ENCODE results near the gene LCOR. TPM values are rescaled to one million over a fixed set of nuclear protein-coding genes. Genes with fewer than 3 reads are reported as not detected.
A peak's percentile ranks its signal among the peaks of the same experiment; 100 is the strongest.

Gene LCOR
- total and polyA plus RNA-seq, 2 donors (not counting 1 experiment from before 2014, with no cell fraction given): 15.0 to 15.7 TPM

GRCh38 chr10:96992721-96993120 is 160.6 kb downstream of the LCOR start:
- H3K9me3 ChIP-seq (ENCODE audit: control insufficient read depth, insufficient read depth, low read depth, low read length): no peaks in the 10 kb centered on the region
- H3K27me3 ChIP-seq (ENCODE audit: control insufficient read depth, insufficient read depth, low read length): no peaks in the 10 kb centered on the region
- TF ChIP-seq CTCF (conservative IDR thresholded peaks at IDR 0.05 in 1 of 2, IDR thresholded peaks at IDR 0.05 in 1 of 2; ENCODE audit: low read depth in 1 of 2, low read length in 2 of 2) (no peak), EZH2 (IDR thresholded peaks at IDR 0.05; ENCODE audit: low read length, missing control alignments) (no peak)
- no peak overlapping the region for H2AFZ ChIP-seq (ENCODE audit: low read length)
- peaks cover 17% of the 10 kb centered on the region for H3K4me1 ChIP-seq (ENCODE audit: control insufficient read depth, extremely low read depth, insufficient read depth, low read length)
- H3K79me2 ChIP-seq (ENCODE audit: control insufficient read depth, insufficient read depth, low read length): no peaks in the 10 kb centered on the region
- no peaks in the 10 kb centered on the region for H4K20me1 ChIP-seq (ENCODE audit: control insufficient read depth, extremely low read depth, insufficient read depth, low read length)
- no peak overlapping the region for H3K27ac ChIP-seq (ENCODE audit: insufficient read depth, low read length)
- no peak overlapping the region for H3K4me3 ChIP-seq (replicated peaks in 1 of 4; ENCODE audit: control extremely low read depth in 1 of 4, insufficient read depth in 1 of 4, low read depth in 3 of 4, low read length in 4 of 4)
- no peaks in the 10 kb centered on the region for H3K36me3 ChIP-seq (ENCODE audit: control insufficient read depth, insufficient read depth, low read length)
- no peak overlapping the region for H3K4me2 ChIP-seq (ENCODE audit: extremely low read depth, insufficient read depth, low read length)
- H3K9ac ChIP-seq (ENCODE audit: insufficient read depth, low read length): no peak overlapping the region
- DNase-seq (ENCODE audit: low read depth in 2 of 2): no peak

- Histone ChIP-seq H3K79me2 (ENCODE audit: control insufficient read depth, insufficient read depth, low read length) (no peaks in the 10 kb centered on the region), H3K9ac (ENCODE audit: insufficient read depth, low read length) (no peak overlapping the region), H3K27me3 (ENCODE audit: control insufficient read depth, insufficient read depth, low read length) (no peaks in the 10 kb centered on the region), H3K4me3 (replicated peaks in 1 of 4; ENCODE audit: control extremely low read depth in 1 of 4, insufficient read depth in 1 of 4, low read depth in 3 of 4, low read length in 4 of 4) (no peak overlapping the region), H3K27ac (ENCODE audit: insufficient read depth, low read length) (no peak overlapping the region), H4K20me1 (ENCODE audit: control insufficient read depth, extremely low read depth, insufficient read depth, low read length) (no peaks in the 10 kb centered on the region), H3K9me3 (ENCODE audit: control insufficient read depth, insufficient read depth, low read depth, low read length) (no peaks in the 10 kb centered on the region), H3K4me1 (ENCODE audit: control insufficient read depth, extremely low read depth, insufficient read depth, low read length) (peaks cover 7% of the 10 kb centered on the region), H2AFZ (ENCODE audit: low read length) (no peak overlapping the region), H3K4me2 (ENCODE audit: extremely low read depth, insufficient read depth, low read length) (no peak overlapping the region), H3K36me3 (ENCODE audit: control insufficient read depth, insufficient read depth, low read length) (no peaks in the 10 kb centered on the region)
- TF ChIP-seq CTCF (conservative IDR thresholded peaks at IDR 0.05 in 1 of 2, IDR thresholded peaks at IDR 0.05 in 1 of 2; ENCODE audit: low read depth in 1 of 2, low read length in 2 of 2) (no peak), EZH2 (IDR thresholded peaks at IDR 0.05; ENCODE audit: low read length, missing control alignments) (no peak)
- peak; percentile 47 to 72 for DNase-seq (ENCODE audit: low read depth in 2 of 2)
Measured at GRCh38 chr10:96995851-96996250, 163.8 kb downstream of the LCOR start.

GRCh38 chr10:96996275-96996965 is 164.3 kb downstream of the LCOR start:
- Histone ChIP-seq H3K9ac (ENCODE audit: insufficient read depth, low read length) (no peak overlapping the region), H3K27me3 (ENCODE audit: control insufficient read depth, insufficient read depth, low read length) (no peaks in the 10 kb centered on the region), H4K20me1 (ENCODE audit: control insufficient read depth, extremely low read depth, insufficient read depth, low read length) (no peaks in the 10 kb centered on the region), H3K27ac (ENCODE audit: insufficient read depth, low read length) (no peak overlapping the region), H3K4me3 (replicated peaks in 1 of 4; ENCODE audit: control extremely low read depth in 1 of 4, insufficient read depth in 1 of 4, low read depth in 3 of 4, low read length in 4 of 4) (no peak overlapping the region), H3K9me3 (ENCODE audit: control insufficient read depth, insufficient read depth, low read depth, low read length) (no peaks in the 10 kb centered on the region), H2AFZ (ENCODE audit: low read length) (no peak overlapping the region), H3K4me2 (ENCODE audit: extremely low read depth, insufficient read depth, low read length) (no peak overlapping the region), H3K36me3 (ENCODE audit: control insufficient read depth, insufficient read depth, low read length) (no peaks in the 10 kb centered on the region), H3K4me1 (ENCODE audit: control insufficient read depth, extremely low read depth, insufficient read depth, low read length) (peaks cover 5% of the 10 kb centered on the region), H3K79me2 (ENCODE audit: control insufficient read depth, insufficient read depth, low read length) (no peaks in the 10 kb centered on the region)
- DNase-seq (ENCODE audit: low read depth in 2 of 2): peak in 1 of 2 donors; percentile 48
- TF ChIP-seq EZH2 (IDR thresholded peaks at IDR 0.05; ENCODE audit: low read length, missing control alignments) (no peak), CTCF (conservative IDR thresholded peaks at IDR 0.05 in 1 of 2, IDR thresholded peaks at IDR 0.05 in 1 of 2; ENCODE audit: low read depth in 1 of 2, low read length in 2 of 2) (no peak)

Data from fibroblast of lung (primary cell).